Measurements from ENCODE around the gene GPR82.

DNA sequence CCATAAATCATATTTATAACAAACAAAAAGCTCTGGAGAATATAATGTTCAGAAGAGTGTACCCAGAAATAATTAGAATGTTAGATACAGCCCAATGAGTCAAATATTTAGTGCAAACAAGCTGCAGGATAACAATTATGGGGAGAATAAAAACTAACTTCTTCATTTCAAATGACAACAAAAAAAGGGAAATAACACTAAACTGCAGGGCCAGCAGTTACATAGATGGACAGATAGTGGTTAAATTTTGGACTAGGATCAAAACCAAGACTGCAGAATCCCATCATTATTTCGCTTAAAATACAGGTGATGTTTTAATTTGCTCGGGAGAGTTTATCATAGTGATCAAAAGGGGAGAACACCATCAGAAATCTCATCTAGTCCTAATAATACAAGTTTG, 35.8 kb upstream of the GPR82 start:
- TF ChIP-seq, protein P1, sequence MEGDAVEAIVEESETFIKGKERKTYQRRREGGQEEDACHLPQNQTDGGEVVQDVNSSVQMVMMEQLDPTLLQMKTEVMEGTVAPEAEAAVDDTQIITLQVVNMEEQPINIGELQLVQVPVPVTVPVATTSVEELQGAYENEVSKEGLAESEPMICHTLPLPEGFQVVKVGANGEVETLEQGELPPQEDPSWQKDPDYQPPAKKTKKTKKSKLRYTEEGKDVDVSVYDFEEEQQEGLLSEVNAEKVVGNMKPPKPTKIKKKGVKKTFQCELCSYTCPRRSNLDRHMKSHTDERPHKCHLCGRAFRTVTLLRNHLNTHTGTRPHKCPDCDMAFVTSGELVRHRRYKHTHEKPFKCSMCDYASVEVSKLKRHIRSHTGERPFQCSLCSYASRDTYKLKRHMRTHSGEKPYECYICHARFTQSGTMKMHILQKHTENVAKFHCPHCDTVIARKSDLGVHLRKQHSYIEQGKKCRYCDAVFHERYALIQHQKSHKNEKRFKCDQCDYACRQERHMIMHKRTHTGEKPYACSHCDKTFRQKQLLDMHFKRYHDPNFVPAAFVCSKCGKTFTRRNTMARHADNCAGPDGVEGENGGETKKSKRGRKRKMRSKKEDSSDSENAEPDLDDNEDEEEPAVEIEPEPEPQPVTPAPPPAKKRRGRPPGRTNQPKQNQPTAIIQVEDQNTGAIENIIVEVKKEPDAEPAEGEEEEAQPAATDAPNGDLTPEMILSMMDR (IDR thresholded peaks at IDR 0.05; ENCODE audit: low read depth, low read length): no peak
- no peak for TF ChIP-seq EZH2phosphoT487 (IDR thresholded peaks at IDR 0.05; ENCODE audit: low read depth)
